NCI-H2227 treated with DMSO at 0.1 percent for 48 hours (cell line): ENCODE data around the gene RPP38.

ENCODE experiments used
- DNase-seq: peaks from one replicate; lab custom pipeline; 2025; lab: John Stamatoyannopoulos, UW

The RPP38 gene

GRCh38 chr10:15097011-15097812, at the start of gene RPP38:
Gene RPP38 (plus strand): TSS chr10:15097355. CDS start chr10:15103315, 5,960 bp downstream.
- DNase-seq = peak; percentile 96

GRCh38 chr10:15049533-15049932, 47.6 kb upstream of the RPP38 start:
- no peak for DNase-seq

- DNase-seq = no peak
Measured at GRCh38 chr10:15052121-15052520, 45.0 kb upstream of the RPP38 start.

GRCh38 chr10:15053061-15053460, 44.1 kb upstream of the RPP38 start:
- DNase-seq = peak; percentile 0

GRCh38 chr10:15058689-15059088, 38.5 kb upstream of the RPP38 start:
- no peak for DNase-seq

GRCh38 chr10:15059914-15060313, 37.2 kb upstream of the RPP38 start:
- DNase-seq = no peak

- no peak for DNase-seq
Measured at GRCh38 chr10:15060638-15061037, 36.5 kb upstream of the RPP38 start.

- DNase-seq = no peak
Measured at GRCh38 chr10:15067154-15067553, 30.0 kb upstream of the RPP38 start.

- no peak for DNase-seq
Measured at GRCh38 chr10:15068802-15069201, 28.4 kb upstream of the RPP38 start.

GRCh38 chr10:15069230-15069629, 27.9 kb upstream of the RPP38 start:
- DNase-seq = no peak

- DNase-seq = no peak
Measured at GRCh38 chr10:15072358-15072757, 24.8 kb upstream of the RPP38 start.

GRCh38 chr10:15075421-15075820, 21.7 kb upstream of the RPP38 start:
- DNase-seq = no peak

- DNase-seq = no peak
Measured at GRCh38 chr10:15083674-15084501, 13.3 kb upstream of the RPP38 start.

GRCh38 chr10:15084502-15084922, 12.6 kb upstream of the RPP38 start:
- DNase-seq = peak; percentile 66

- peak; percentile 73 for DNase-seq
Measured at GRCh38 chr10:15088428-15089261, 8.5 kb upstream of the RPP38 start, which contains the start of gene ACBD7. Gene ACBD7 (minus strand): TSS chr10:15088776. CDS start chr10:15088728, 48 bp downstream.

GRCh38 chr10:15091418-15091817, 5.7 kb upstream of the RPP38 start:
- no peak for DNase-seq

GRCh38 chr10:15092855-15093408, 4.2 kb upstream of the RPP38 start:
- DNase-seq = no peak

GRCh38 chr10:15096661-15097010, 519 bp upstream of the RPP38 start:
- DNase-seq = no peak

GRCh38 chr10:15099886-15100285, 2.7 kb downstream of the RPP38 start:
- no peak for DNase-seq

GRCh38 chr10:15103513-15103912, 6.4 kb downstream of the RPP38 start:
- no peak for DNase-seq

- DNase-seq = peak; percentile 52
Measured at GRCh38 chr10:15106352-15107013, 9.3 kb downstream of the RPP38 start.
